SK-N-SH (cell line): ENCODE results near the gene RPL28. TPM values are rescaled to one million over a fixed set of nuclear protein-coding genes. Genes with fewer than 3 reads are reported as not detected.
A peak's percentile ranks its signal among the peaks of the same experiment; 100 is the strongest.
"Not testable (repeated sequence)": the region's sequence is repeated elsewhere in the genome, so short reads cannot be mapped to it uniquely, and the experiment has no call there.

Experiments used
- CTCF ChIA-PET: fragments of 300-600, 350-600 bp; formaldehyde crosslinking; extraction: SDS; loops from one replicate; lab custom pipeline; 2021; lab: Yijun Ruan, JAX
- POLR2A ChIA-PET: fragments of 350-600 bp; sonication (Branson Sonifier 250); formaldehyde crosslinking; extraction: SDS; loops from one replicate; lab custom pipeline; 2020; ENCODE audit warnings: antibody characterized with exemption, inconsistent platforms; lab: Yijun Ruan, JAX
- DNase-seq: peaks from one replicate; pipeline ENCODE4 v3.0.0; 2012
- H2AFZ ChIP-seq: fragments of 200-600 bp; sonication (generic); 2 replicates; pipeline ENCODE4 v1.8.1; 2016; ENCODE audit warnings: antibody characterized with exemption, mild to moderate bottlenecking, low read depth
- H3F3A ChIP-seq: fragments of 200-600 bp; sonication (generic); replicated peaks from 2 replicates; pipeline ENCODE3; 2016; ENCODE audit warnings: antibody characterized with exemption, mild to moderate bottlenecking; ENCODE audit not compliant: insufficient read depth
- H3K27ac ChIP-seq, 2 experiments: fragments of 200-500 bp in 1 of 2; fragments of 200-600 bp in 1 of 2; sonication (Bioruptor generic) in 1 of 2; sonication (generic), shearing (Covaris generic) in 1 of 2; 2 replicates each; pipeline versions ENCODE4 v1.5.1 to v1.6.1; 2014 to 2016; ENCODE audit warnings: low read depth in 2 of 2, inconsistent platforms in 1 of 2, low read length in 1 of 2, mild to moderate bottlenecking in 1 of 2, mixed read lengths in 1 of 2
- H3K27me3 ChIP-seq: fragments of 200-600 bp; sonication (generic), shearing (Covaris generic); 2 replicates; pipeline ENCODE4 v1.6.1; 2016; ENCODE audit warnings: mixed run types; ENCODE audit not compliant: insufficient read depth
- H3K36me3 ChIP-seq, 2 experiments: fragments of 200-500 bp in 1 of 2; fragments of 200-600 bp in 1 of 2; sonication (Bioruptor generic) in 1 of 2; sonication (generic) in 1 of 2; replicated peaks in 1 of 2; 2 replicates each; pipeline versions ENCODE3 to v1.5.1; 2014 to 2016; ENCODE audit warnings: low read length in 1 of 2, mild to moderate bottlenecking in 1 of 2; ENCODE audit not compliant: insufficient read depth in 2 of 2, control insufficient read depth in 1 of 2
- H3K4me1 ChIP-seq, 2 experiments: fragments of 200-500 bp in 1 of 2; fragments of 200-600 bp in 1 of 2; sonication (Bioruptor generic) in 1 of 2; sonication (generic), shearing (Covaris generic) in 1 of 2; 2 replicates each; pipeline versions ENCODE4 v1.5.1 to v1.6.1; 2014 to 2016; ENCODE audit warnings: low read depth in 1 of 2, low read length in 1 of 2, mixed run types in 1 of 2; ENCODE audit not compliant: insufficient read depth in 2 of 2, control insufficient read depth in 1 of 2
- H3K4me2 ChIP-seq: fragments of 200-600 bp; sonication (generic), shearing (Covaris generic); 2 replicates; pipeline ENCODE4 v1.6.1; 2017; ENCODE audit warnings: mixed run types
- H3K4me3 ChIP-seq, 2 experiments: fragments of 200-500 bp in 1 of 2; fragments of 200-600 bp in 1 of 2; sonication (Bioruptor generic) in 1 of 2; sonication (generic), shearing (Covaris generic) in 1 of 2; 2 replicates each; pipeline versions ENCODE4 v1.5.1 to v1.8.1; 2014 to 2016; ENCODE audit warnings: low read depth in 2 of 2, inconsistent platforms in 1 of 2, low read length in 1 of 2, mild to moderate bottlenecking in 1 of 2, mixed read lengths in 1 of 2, moderate library complexity in 1 of 2
- H3K79me2 ChIP-seq: fragments of 200-600 bp; sonication (generic); 2 replicates; pipeline ENCODE4 v1.8.1; 2017; ENCODE audit warnings: mild to moderate bottlenecking; ENCODE audit not compliant: insufficient read depth
- H3K9ac ChIP-seq: fragments of 200-600 bp; sonication (generic); 2 replicates; pipeline ENCODE4 v1.6.1; 2017; ENCODE audit warnings: mixed run types
- H3K9me2 ChIP-seq: fragments of 200-600 bp; sonication (generic); 2 replicates; pipeline ENCODE4 v1.6.1; 2017; ENCODE audit warnings: mixed run types
- H3K9me3 ChIP-seq: fragments of 200-600 bp; sonication (generic); 2 replicates; pipeline ENCODE4 v1.6.1; 2017; ENCODE audit warnings: mixed run types, mild to moderate bottlenecking, moderate library complexity
- H4K20me1 ChIP-seq: fragments of 200-600 bp; sonication (generic); 2 replicates; pipeline ENCODE4 v1.6.1; 2017; ENCODE audit warnings: mild to moderate bottlenecking, mixed run types; ENCODE audit not compliant: insufficient read depth
- GABPA ChIP-seq: IDR thresholded peaks from 2 replicates; pipeline ENCODE4 v1.4.0; 2012; ENCODE audit warnings: low read depth, mild to moderate bottlenecking
- JUND ChIP-seq: IDR thresholded peaks from 2 replicates; pipeline ENCODE4 v1.4.0; 2012
- MEF2A ChIP-seq: IDR thresholded peaks from 2 replicates; pipeline ENCODE4 v1.4.0; 2012; ENCODE audit warnings: low read depth, borderline replicate concordance
- NFIC ChIP-seq: IDR thresholded peaks from 2 replicates; pipeline ENCODE4 v1.4.0; 2012; ENCODE audit warnings: borderline replicate concordance
- POLR2AphosphoS5 ChIP-seq: IDR thresholded peaks from 2 replicates; pipeline ENCODE4 v1.6.1; 2012; ENCODE audit warnings: low read depth, low read length
- RAD21 ChIP-seq: IDR thresholded peaks from 2 replicates; pipeline ENCODE4 v1.6.1; 2012; ENCODE audit warnings: mild to moderate bottlenecking, low read length
- RCOR1 ChIP-seq: fragments of 150-350 bp; IDR thresholded peaks from 2 replicates; pipeline ENCODE4 v1.6.1; 2017; ENCODE audit warnings: antibody characterized with exemption, low read length
- REST ChIP-seq: IDR thresholded peaks from 2 replicates; pipeline ENCODE4 v1.6.1; 2012; ENCODE audit warnings: mild to moderate bottlenecking, low read depth, low read length, moderate library complexity
- RFX5 ChIP-seq: IDR thresholded peaks from 2 replicates; pipeline ENCODE4 v1.6.1; 2012; ENCODE audit warnings: mild to moderate bottlenecking, improper control_type of control experiment, low read length
- RXRA ChIP-seq: IDR thresholded peaks from 2 replicates; pipeline ENCODE4 v1.4.0; 2012; ENCODE audit warnings: low read depth, mild to moderate bottlenecking, borderline replicate concordance
- TCF12 ChIP-seq: IDR thresholded peaks from 2 replicates; pipeline ENCODE4 v1.4.0; 2012
- YY1 ChIP-seq: IDR thresholded peaks from 2 replicates; pipeline ENCODE4 v1.4.0; 2012; ENCODE audit warnings: low read depth, mild to moderate bottlenecking
- WGBS: methylation state at CpG from one replicate; pipeline ENCODE4 v1.1.6; 2017; ENCODE audit warnings: low lambda C conversion rate; 5-methylcytosine and 5-hydroxymethylcytosine counted together
- polyA plus RNA-seq, 3 experiments: library from polyadenylated mRNA; depleted of rRNA; stranded (reverse); fragments of >200 nt; gene quantifications; 2 replicates each; pipeline ENCODE4 v1.2.3, GENCODE V29; 2012
- TF ChIP-seq, protein P1 (sequence below): IDR thresholded peaks from 2 replicates; pipeline ENCODE4 v1.4.0; 2012; ENCODE audit warnings: low read depth, borderline replicate concordance

RPL28 gene
- polyA plus RNA-seq, 1 of the 3 experiments (the other 2 are of a cell fraction), result 2,368 TPM

GRCh38 chr19:55408533-55408872, 22.8 kb downstream of the RPL28 start:
- Histone ChIP-seq H3K9ac (peak overlapping the region; percentile 58), H3K4me1 (peaks cover 5 to 21% of the 10 kb centered on the region in 2 experiments; a peak in 3 of 4 replicates), H2AFZ (peak overlapping the region; percentile 87), H3K9me3 (no peaks in the 10 kb centered on the region), H3K4me2 (peak overlapping the region; percentile 68), H3K9me2 (no peaks in the 10 kb centered on the region), H3K36me3 (peaks cover 7 to 12% of the 10 kb centered on the region in 2 experiments), H3K27ac (peak overlapping the region; percentile 98), H4K20me1 (peaks cover 32% of the 10 kb centered on the region), H3K79me2 (peaks cover 40% of the 10 kb centered on the region), H3K27me3 (no peaks in the 10 kb centered on the region), H3F3A (peaks cover 10% of the 10 kb centered on the region)
- POLR2A ChIA-PET, result interaction anchor here (0.8 kb wide), 1 partner anchor 69 kb away, joined by 3 read pairs; the partner anchor contains the start of gene KMT5C
- no peak for DNase-seq
- CTCF ChIA-PET, result interaction anchor here (0.7 to 2.4 kb wide), 3 partner anchors 10 to 106 kb away, joined by 3 to 18 read pairs (median 5); no protein-coding TSS in a partner anchor
- 59% methylated on average over 9 of the region's 9 CpGs for WGBS
- TF ChIP-seq YY1 (no peak), MEF2A (no peak), RXRA (no peak), GABPA (no peak), RAD21 (no peak), REST (no peak), TCF12 (no peak), NFIC (no peak), JUND (no peak), RCOR1 (no peak; the same call in 1 of the 2 replicates), RFX5 (no peak), POLR2AphosphoS5 (no peak)
- TF ChIP-seq, protein P1, sequence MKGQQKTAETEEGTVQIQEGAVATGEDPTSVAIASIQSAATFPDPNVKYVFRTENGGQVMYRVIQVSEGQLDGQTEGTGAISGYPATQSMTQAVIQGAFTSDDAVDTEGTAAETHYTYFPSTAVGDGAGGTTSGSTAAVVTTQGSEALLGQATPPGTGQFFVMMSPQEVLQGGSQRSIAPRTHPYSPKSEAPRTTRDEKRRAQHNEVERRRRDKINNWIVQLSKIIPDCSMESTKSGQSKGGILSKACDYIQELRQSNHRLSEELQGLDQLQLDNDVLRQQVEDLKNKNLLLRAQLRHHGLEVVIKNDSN, result no peak
- TF ChIP-seq, all 33 proteins: peak for 0
- H3K4me3 ChIP-seq, result peak overlapping the region; percentile 33 to 43

DNA sequence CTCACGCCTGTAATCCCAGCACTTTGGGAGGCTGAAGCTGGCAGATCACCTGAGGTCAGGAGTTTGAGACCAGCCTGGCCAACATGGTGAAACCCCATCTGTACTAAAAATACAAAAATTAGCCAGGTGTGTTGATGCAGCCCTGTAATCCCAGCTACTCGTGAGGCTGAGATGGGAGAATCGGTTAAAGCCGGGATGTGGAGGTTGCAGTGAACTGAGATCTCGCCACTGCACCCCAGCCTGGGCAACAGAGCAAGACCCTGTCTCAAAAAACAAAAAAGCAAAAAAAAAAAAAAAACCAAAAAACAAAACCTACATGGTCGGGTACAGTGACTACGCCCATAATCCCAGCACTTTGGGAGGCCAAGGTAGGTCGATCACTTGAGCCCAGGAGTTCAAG, 23.4 kb downstream of the RPL28 start:
- H3K27me3 ChIP-seq, DNase-seq, H3K4me3 ChIP-seq, H3F3A ChIP-seq, H3K4me2 ChIP-seq, H3K27ac ChIP-seq, H2AFZ ChIP-seq, H3K9ac ChIP-seq, H3K9me3 ChIP-seq, H3K9me2 ChIP-seq: not testable (repeated sequence)
- peaks cover 5 to 21% of the 10 kb centered on the region in 2 experiments; a peak in 3 of 4 replicates for H3K4me1 ChIP-seq
- 95% methylated on average over 8 of the region's 8 CpGs for WGBS
- ChIA-PET CTCF (interaction anchor here (0.9 to 2.4 kb wide), 5 partner anchors 9 to 268 kb away, joined by 3 to 18 read pairs (median 5); no protein-coding TSS in a partner anchor), POLR2A (interaction anchor here (0.6 to 0.8 kb wide), 2 partner anchors 19 to 70 kb away, joined by 3 read pairs; partner anchors contain the start of gene KMT5C)
- peaks cover 6 to 12% of the 10 kb centered on the region in 2 experiments for H3K36me3 ChIP-seq
- peaks cover 25% of the 10 kb centered on the region for H4K20me1 ChIP-seq
- peaks cover 33% of the 10 kb centered on the region for H3K79me2 ChIP-seq
